Right lobe of liver (tissue), 4 donors: ENCODE measurements around the gene GSC.

Experiments
- CTCF ChIP-seq, 4 donors: fragments of 200-600 bp in 3 of 4; fragments of 450-650 bp in 1 of 4; IDR thresholded peaks; one replicate each; pipeline versions ENCODE4 v1.5.1 to v1.8.0; 2016 to 2022; ENCODE audit warnings: antibody characterized with exemption in 4 of 4, mild to moderate bottlenecking in 2 of 4
- POLR2A ChIP-seq: fragments of 450-650 bp; IDR thresholded peaks from one replicate; pipeline ENCODE4 v1.6.1; 2017; ENCODE audit warnings: antibody characterized with exemption, mild to moderate bottlenecking
- donor health status: DM: no; HTN: no; CAD: no.
- donor health status: DM: no; HTN: no; CAD: no.
- donor health status: DM: no; HTN: yes; CAD: no.

DNA sequence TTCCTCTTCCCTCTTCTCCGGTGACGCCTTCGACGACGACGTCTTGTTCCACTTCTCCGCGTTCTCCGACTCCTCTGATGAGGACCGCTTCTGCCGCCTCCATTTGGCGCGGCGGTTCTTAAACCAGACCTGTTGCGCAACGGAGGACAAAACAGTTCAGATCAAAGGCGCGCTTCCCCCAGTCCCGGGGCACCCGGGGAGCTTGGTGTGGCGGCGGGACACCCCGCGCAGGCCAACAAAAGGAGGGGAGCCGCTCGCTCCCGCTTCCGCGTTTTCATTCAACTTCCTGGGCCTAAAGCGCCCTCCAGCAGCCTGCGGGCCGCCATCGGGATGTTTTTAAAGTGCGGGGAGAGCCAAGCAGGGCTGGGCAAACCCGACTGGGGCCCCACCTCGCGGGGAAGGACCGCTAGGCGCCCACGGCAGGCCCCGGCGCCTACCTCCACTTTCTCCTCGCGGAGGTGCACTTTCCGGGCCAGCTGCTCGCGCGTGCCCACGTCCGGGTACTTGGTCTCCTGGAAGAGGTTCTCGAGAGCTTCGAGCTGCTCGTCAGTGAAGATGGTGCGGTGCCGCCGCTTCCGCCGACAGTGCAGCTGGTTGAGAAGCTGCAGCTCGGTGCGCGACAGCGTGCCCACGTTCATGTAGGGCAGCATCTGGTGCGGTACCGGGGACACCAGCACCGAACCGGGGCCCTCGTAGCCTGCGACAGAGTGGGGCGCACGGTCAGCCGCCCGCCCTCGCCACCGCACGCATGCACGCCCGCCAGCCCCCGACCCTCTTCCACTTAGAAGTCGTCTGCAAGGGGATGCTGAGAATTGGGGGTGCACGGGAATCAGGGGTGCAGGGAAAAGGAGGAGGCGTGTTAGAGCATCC lies 1.2 kb downstream of the GSC start:
- no peak for TF ChIP-seq CTCF (IDR thresholded peaks at IDR 0.05)
- no peak for TF ChIP-seq POLR2A
